Measurements from ENCODE around the gene ADAMTSL1.

Gene ADAMTSL1

GRCh38 chr9:18688581-18689565 is 214.9 kb downstream of the ADAMTSL1 start:
- Histone ChIP-seq H3K4me1 (ENCODE audit: control insufficient read depth, insufficient read depth, low read length) (peaks cover 12% of the 10 kb centered on the region), H3K27me3 (ENCODE audit: control insufficient read depth, insufficient read depth, low read length) (no peaks in the 10 kb centered on the region), H3K9ac (ENCODE audit: low read length) (no peak overlapping the region), H3K36me3 (ENCODE audit: control insufficient read depth, insufficient read depth, low read length) (no peaks in the 10 kb centered on the region), H3K4me3 (ENCODE audit: low read length) (no peak overlapping the region), H3K27ac (ENCODE audit: low read depth, low read length) (no peak overlapping the region)

GRCh38 chr9:18689921-18690320 is 216.0 kb downstream of the ADAMTSL1 start:
- no peak overlapping the region for H3K9ac ChIP-seq (ENCODE audit: low read length)
- H3K27ac ChIP-seq (ENCODE audit: low read depth, low read length) = no peak overlapping the region
- no peaks in the 10 kb centered on the region for H3K36me3 ChIP-seq (ENCODE audit: control insufficient read depth, insufficient read depth, low read length)
- peaks cover 4% of the 10 kb centered on the region for H3K4me1 ChIP-seq (ENCODE audit: control insufficient read depth, insufficient read depth, low read length)
- H3K27me3 ChIP-seq (ENCODE audit: control insufficient read depth, insufficient read depth, low read length) = no peaks in the 10 kb centered on the region
- H3K4me3 ChIP-seq (ENCODE audit: low read length) = no peak overlapping the region

DNA sequence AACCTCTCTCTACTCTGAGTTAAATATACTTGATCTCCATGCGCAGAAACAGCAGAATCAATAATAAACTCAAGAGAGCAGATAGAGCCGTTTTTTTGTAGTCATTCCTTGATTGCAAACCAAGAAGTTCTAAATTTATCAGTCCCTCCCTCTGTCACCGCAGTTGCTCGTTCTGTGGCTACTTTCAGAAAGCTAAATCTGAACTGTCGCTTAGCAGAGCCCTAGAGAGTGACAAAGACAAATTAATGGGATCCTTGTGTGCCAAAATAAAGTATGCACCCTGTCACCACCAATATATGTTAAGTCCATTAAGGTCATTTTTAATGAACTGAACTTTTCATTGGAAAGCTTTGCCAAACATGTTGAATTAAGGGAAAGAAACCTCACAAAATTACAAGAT is 218.3 kb downstream of the ADAMTSL1 start:
- Histone ChIP-seq H3K27ac (ENCODE audit: low read depth, low read length) (no peak overlapping the region), H3K9ac (ENCODE audit: low read length) (no peak overlapping the region), H3K27me3 (ENCODE audit: control insufficient read depth, insufficient read depth, low read length) (no peaks in the 10 kb centered on the region), H3K4me3 (ENCODE audit: low read length) (no peak overlapping the region), H3K36me3 (ENCODE audit: control insufficient read depth, insufficient read depth, low read length) (no peaks in the 10 kb centered on the region), H3K4me1 (ENCODE audit: control insufficient read depth, insufficient read depth, low read length) (no peaks in the 10 kb centered on the region)

DNA sequence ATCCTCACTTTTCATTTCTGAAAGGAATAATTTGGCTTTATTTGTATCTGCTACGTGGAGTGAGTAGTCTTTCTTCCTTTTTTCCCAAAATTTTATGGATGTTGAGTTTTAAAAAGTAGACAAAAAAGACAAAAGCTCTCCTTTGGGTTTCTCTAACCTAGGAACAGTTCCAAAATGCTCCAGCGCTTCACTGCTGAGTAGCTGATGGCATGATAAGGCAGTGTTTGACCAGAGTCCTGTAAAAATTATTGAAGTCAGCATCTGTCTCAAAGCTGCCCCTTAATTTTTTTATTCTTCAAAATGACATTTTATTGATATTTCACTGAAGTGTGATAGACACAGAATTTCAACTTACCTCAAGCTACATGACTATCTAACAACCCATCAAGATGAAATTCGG is 219.0 kb downstream of the ADAMTSL1 start:
- no peaks in the 10 kb centered on the region for H3K36me3 ChIP-seq (ENCODE audit: control insufficient read depth, insufficient read depth, low read length)
- H3K27me3 ChIP-seq (ENCODE audit: control insufficient read depth, insufficient read depth, low read length) = no peaks in the 10 kb centered on the region
- H3K4me1 ChIP-seq (ENCODE audit: control insufficient read depth, insufficient read depth, low read length) = no peaks in the 10 kb centered on the region
- H3K4me3 ChIP-seq (ENCODE audit: low read length) = no peak overlapping the region
- H3K27ac ChIP-seq (ENCODE audit: low read depth, low read length) = no peak overlapping the region
- H3K9ac ChIP-seq (ENCODE audit: low read length) = no peak overlapping the region

GRCh38 chr9:18694959-18695668 is 221.2 kb downstream of the ADAMTSL1 start:
- Histone ChIP-seq H3K4me3 (ENCODE audit: low read length) (no peak overlapping the region), H3K27me3 (ENCODE audit: control insufficient read depth, insufficient read depth, low read length) (no peaks in the 10 kb centered on the region), H3K36me3 (ENCODE audit: control insufficient read depth, insufficient read depth, low read length) (no peaks in the 10 kb centered on the region), H3K27ac (ENCODE audit: low read depth, low read length) (no peak overlapping the region), H3K9ac (ENCODE audit: low read length) (no peak overlapping the region), H3K4me1 (ENCODE audit: control insufficient read depth, insufficient read depth, low read length) (no peaks in the 10 kb centered on the region)

DNA sequence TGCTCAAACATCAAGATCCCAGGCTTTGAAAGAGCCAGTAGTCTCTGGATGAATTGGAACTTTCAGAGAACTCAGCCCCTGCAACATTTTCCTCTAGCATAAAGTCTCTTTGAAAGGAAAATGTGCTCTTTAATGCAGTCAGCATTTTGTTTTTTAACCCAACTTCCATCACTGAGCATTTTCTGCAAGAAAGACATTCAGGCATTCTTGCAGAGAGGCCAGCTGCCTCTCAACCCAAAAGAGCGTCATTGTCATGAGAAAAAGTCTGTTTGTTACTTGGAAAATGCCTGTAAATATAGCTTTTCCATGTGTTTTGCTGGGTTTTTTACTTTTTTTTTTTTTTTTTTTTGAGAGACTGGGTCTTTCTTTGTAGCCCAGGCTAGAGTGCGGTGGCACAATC is 225.0 kb downstream of the ADAMTSL1 start:
- no peaks in the 10 kb centered on the region for H3K36me3 ChIP-seq (ENCODE audit: control insufficient read depth, insufficient read depth, low read length)
- H3K4me1 ChIP-seq (ENCODE audit: control insufficient read depth, insufficient read depth, low read length) = no peaks in the 10 kb centered on the region
- H3K27me3 ChIP-seq (ENCODE audit: control insufficient read depth, insufficient read depth, low read length) = no peaks in the 10 kb centered on the region
- H3K4me3 ChIP-seq (ENCODE audit: low read length) = no peak overlapping the region
- no peak overlapping the region for H3K9ac ChIP-seq (ENCODE audit: low read length)
- H3K27ac ChIP-seq (ENCODE audit: low read depth, low read length) = no peak overlapping the region

DNA sequence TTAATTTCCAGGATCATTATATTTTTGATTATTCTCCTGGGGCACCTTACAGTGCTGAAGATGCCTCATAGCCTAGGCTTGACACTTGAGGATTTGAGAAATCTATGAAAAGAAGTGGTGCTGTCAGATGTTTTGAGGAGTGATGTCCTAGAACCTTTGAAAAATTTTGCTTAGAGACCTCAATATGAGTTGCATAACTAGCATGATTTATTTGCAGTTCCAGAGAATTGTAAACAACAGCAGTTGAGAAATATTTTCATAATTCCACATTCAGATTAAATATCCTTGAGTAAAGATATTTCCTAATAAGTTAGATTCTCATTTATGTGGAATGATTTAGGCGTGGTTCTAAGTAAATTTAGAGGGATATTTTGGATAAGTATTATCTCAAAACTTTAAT is 225.8 kb downstream of the ADAMTSL1 start:
- H3K27me3 ChIP-seq (ENCODE audit: control insufficient read depth, insufficient read depth, low read length) = no peaks in the 10 kb centered on the region
- H3K36me3 ChIP-seq (ENCODE audit: control insufficient read depth, insufficient read depth, low read length) = no peaks in the 10 kb centered on the region
- no peak overlapping the region for H3K4me3 ChIP-seq (ENCODE audit: low read length)
- peaks cover 2% of the 10 kb centered on the region for H3K4me1 ChIP-seq (ENCODE audit: control insufficient read depth, insufficient read depth, low read length)
- no peak overlapping the region for H3K9ac ChIP-seq (ENCODE audit: low read length)
- H3K27ac ChIP-seq (ENCODE audit: low read depth, low read length) = no peak overlapping the region

DNA sequence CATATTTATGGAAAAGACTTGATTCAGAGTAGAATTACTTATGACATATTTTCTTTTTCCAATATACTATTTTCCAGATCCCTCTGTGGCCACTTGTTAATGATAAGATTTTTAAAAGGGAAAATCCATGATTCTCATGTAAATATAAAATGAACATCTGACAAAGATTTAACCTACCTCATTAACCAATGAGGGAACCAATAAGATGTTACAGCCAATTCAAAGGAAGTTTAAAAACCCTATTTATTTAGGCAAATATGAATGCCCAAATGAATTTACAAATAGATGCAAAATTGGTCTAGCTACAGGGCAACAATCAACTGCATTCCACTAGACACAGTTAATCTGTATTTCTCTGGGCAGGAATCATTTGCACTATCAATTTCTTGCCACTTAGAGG is 226.8 kb downstream of the ADAMTSL1 start:
- Histone ChIP-seq H3K27me3 (ENCODE audit: control insufficient read depth, insufficient read depth, low read length) (no peaks in the 10 kb centered on the region), H3K36me3 (ENCODE audit: control insufficient read depth, insufficient read depth, low read length) (no peaks in the 10 kb centered on the region), H3K4me1 (ENCODE audit: control insufficient read depth, insufficient read depth, low read length) (peaks cover 2% of the 10 kb centered on the region), H3K27ac (ENCODE audit: low read depth, low read length) (no peak overlapping the region), H3K9ac (ENCODE audit: low read length) (no peak overlapping the region), H3K4me3 (ENCODE audit: low read length) (no peak overlapping the region)

DNA sequence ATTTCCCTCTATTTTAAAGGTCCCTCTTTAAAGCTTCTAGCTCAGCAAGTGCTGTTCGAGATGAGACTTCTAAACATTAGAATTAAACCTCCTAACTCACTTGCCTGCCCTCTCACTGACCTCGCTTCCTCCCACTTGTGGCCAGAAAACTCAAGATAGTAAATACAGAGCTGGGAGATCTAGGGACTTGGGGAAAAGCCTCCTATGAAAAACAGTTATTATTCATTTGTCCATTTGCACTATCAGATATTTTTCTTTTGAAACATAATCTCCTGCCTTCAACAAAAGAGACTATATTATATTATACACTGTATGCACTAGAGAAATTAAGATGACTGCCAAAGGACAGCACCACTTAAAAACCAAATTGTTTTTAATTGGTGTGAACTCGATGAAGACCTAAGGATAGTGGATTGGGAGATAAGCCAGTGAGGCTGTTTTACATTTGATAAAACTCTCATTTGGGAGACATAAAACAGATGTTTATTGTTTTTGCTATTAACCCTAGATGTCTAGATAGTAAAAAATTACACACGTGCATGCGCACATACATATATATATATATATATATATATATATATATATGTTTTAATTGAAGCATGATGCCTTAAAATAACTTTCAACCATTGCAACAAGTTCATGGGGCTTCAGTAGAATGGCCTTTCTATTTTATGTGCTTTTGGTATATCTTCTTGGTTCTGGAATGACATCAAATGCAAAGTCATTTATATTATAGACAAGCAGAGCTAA is 229.4 kb downstream of the ADAMTSL1 start:
- Histone ChIP-seq H3K9ac (ENCODE audit: low read length) (no peak overlapping the region), H3K4me3 (ENCODE audit: low read length) (no peak overlapping the region), H3K4me1 (ENCODE audit: control insufficient read depth, insufficient read depth, low read length) (peaks cover 2% of the 10 kb centered on the region)

GRCh38 chr9:18703901-18704379 is 230.0 kb downstream of the ADAMTSL1 start:
- Histone ChIP-seq H3K9ac (ENCODE audit: low read length) (no peak overlapping the region), H3K27me3 (ENCODE audit: control insufficient read depth, insufficient read depth, low read length) (no peaks in the 10 kb centered on the region), H3K27ac (ENCODE audit: low read depth, low read length) (no peak overlapping the region), H3K4me3 (ENCODE audit: low read length) (no peak overlapping the region), H3K4me1 (ENCODE audit: control insufficient read depth, insufficient read depth, low read length) (peaks cover 2% of the 10 kb centered on the region), H3K36me3 (ENCODE audit: control insufficient read depth, insufficient read depth, low read length) (no peaks in the 10 kb centered on the region)

More for the DNA sequence above, 229.4 kb downstream of the ADAMTSL1 start:
- Histone ChIP-seq H3K36me3 (ENCODE audit: control insufficient read depth, insufficient read depth, low read length) (no peaks in the 10 kb centered on the region), H3K27me3 (ENCODE audit: control insufficient read depth, insufficient read depth, low read length) (no peaks in the 10 kb centered on the region), H3K27ac (ENCODE audit: low read depth, low read length) (no peak overlapping the region)

DNA sequence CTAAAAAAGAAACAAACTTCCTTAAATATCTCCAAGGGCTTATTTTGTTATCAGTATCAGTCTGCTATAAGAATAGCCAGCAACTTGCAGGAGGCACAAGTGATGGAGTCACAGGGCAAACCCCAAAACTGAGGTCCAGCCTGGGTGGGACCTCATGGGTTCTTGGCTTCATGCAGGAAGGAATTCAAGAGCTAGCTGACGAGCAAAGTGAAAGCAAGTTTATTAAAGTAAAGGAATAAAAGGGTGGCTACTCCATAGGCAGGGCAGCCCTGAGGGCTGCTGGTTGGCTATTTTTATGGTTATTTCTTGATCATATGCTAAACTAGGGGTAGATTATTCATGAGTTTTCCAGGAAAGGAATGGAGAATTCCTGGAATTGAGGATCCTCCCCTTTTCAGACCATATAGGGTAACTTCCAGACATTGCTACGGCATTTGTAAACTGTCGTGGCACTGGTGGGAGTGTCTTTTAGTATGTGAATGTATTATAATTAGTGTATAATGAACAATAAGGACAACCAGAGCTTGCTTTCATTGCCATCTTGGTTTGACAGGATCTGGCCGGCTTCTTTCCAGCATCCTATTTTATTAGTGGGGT is 231.9 kb downstream of the ADAMTSL1 start:
- no peak overlapping the region for H3K4me3 ChIP-seq (ENCODE audit: low read length)
- H3K27me3 ChIP-seq (ENCODE audit: control insufficient read depth, insufficient read depth, low read length) = no peaks in the 10 kb centered on the region
- H3K9ac ChIP-seq (ENCODE audit: low read length) = no peak overlapping the region
- no peaks in the 10 kb centered on the region for H3K36me3 ChIP-seq (ENCODE audit: control insufficient read depth, insufficient read depth, low read length)
- H3K27ac ChIP-seq (ENCODE audit: low read depth, low read length) = no peak overlapping the region
- peaks cover 2% of the 10 kb centered on the region for H3K4me1 ChIP-seq (ENCODE audit: control insufficient read depth, insufficient read depth, low read length)

DNA sequence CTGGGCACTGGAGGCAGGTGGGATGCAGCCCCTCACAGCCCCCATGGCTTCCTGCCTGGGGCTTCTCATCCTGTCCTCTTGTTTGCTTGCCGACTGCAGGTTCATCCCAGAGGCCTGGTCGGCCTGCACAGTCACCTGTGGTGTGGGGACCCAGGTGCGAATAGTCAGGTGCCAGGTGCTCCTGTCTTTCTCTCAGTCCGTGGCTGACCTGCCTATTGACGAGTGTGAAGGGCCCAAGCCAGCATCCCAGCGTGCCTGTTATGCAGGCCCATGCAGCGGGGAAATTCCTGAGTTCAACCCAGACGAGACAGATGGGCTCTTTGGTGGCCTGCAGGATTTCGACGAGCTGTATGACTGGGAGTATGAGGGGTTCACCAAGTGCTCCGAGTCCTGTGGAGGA is 232.7 kb downstream of the ADAMTSL1 start:
- H3K4me1 ChIP-seq (ENCODE audit: control insufficient read depth, insufficient read depth, low read length) = peaks cover 2% of the 10 kb centered on the region
- H3K36me3 ChIP-seq (ENCODE audit: control insufficient read depth, insufficient read depth, low read length) = no peaks in the 10 kb centered on the region
- H3K27ac ChIP-seq (ENCODE audit: low read depth, low read length) = no peak overlapping the region
- no peak overlapping the region for H3K4me3 ChIP-seq (ENCODE audit: low read length)
- H3K9ac ChIP-seq (ENCODE audit: low read length) = no peak overlapping the region
- no peaks in the 10 kb centered on the region for H3K27me3 ChIP-seq (ENCODE audit: control insufficient read depth, insufficient read depth, low read length)
